Subcutaneous adipose tissue (tissue), 4 donors: ENCODE results near the gene ADGRG3. TPM values are rescaled to one million over a fixed set of nuclear protein-coding genes. Genes with fewer than 3 reads are reported as not detected.

Experiments used
- CTCF ChIP-seq: fragments of 450-650 bp; IDR thresholded peaks from one replicate; pipeline ENCODE4 v1.5.1; 2016; ENCODE audit warnings: low read depth, mild to moderate bottlenecking, control low read depth, antibody characterized with exemption, moderate library complexity
- total RNA-seq, 4 donors: library from RNA; depleted of rRNA; stranded (reverse); fragments of >200 nt; gene quantifications; one replicate each; pipeline ENCODE4 v1.1.0, GENCODE V29; 2016

Gene ADGRG3
- total RNA-seq, 4 donors from 2014 or later: 0.44 to 4.0 (median 2.1) TPM; not detected in 1

- TF ChIP-seq CTCF: no peak
Observed at GRCh38 chr16:57681950-57682728, 14.0 kb downstream of the ADGRG3 start.

GRCh38 chr16:57682809-57683635, 14.9 kb downstream of the ADGRG3 start:
- no peak for TF ChIP-seq CTCF

- no peak for TF ChIP-seq CTCF
Observed at GRCh38 chr16:57683636-57684545, 15.8 kb downstream of the ADGRG3 start.

- TF ChIP-seq CTCF: no peak
Observed at GRCh38 chr16:57684626-57685358, 16.7 kb downstream of the ADGRG3 start.

GRCh38 chr16:57685633-57686032, 17.5 kb downstream of the ADGRG3 start:
- no peak for TF ChIP-seq CTCF

- TF ChIP-seq CTCF: no peak
Observed at GRCh38 chr16:57686577-57686976, 18.5 kb downstream of the ADGRG3 start.
